ENCODE data around the gene SUSD5. TPM values are rescaled to one million over a fixed set of nuclear protein-coding genes. Genes with fewer than 3 reads are reported as not detected.
"Not testable (repeated sequence)": the region's sequence is repeated elsewhere in the genome, so short reads cannot be mapped to it uniquely, and the experiment has no call there.

The SUSD5 gene
- total RNA-seq, 4 donors from 2014 or later, result 2.6 to 11.8 (median 6.9) TPM

DNA sequence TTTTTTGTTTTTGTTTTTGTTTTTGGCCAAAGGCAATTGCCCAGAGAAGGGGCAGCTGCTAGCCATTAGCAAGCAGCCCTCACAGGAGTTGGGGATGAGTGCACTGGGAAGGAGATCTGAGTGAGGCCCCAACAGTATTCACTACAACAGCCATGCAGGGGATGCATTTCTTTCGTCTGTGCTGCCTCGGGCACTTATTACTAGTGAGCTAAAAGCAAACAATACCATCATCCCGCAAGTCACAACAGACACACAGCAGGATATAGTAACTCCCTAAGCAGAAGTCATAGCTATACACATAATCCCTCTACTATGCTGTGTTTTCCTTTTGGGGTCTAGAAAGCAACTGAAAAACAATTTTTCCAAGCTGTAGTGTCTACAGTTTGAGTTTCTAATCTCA, 77.6 kb downstream of the SUSD5 start:
- Histone ChIP-seq H3K36me3 (no peaks in the 10 kb centered on the region), H3K27ac (no peak overlapping the region), H3K4me1 (no peaks in the 10 kb centered on the region), H3K4me3 (no peak overlapping the region), H3K9me3 (no peaks in the 10 kb centered on the region), H3K27me3 (no peaks in the 10 kb centered on the region)
- DNase-seq, result no peak
- intact Hi-C loops (cut with DNase I; ENCODE audit: low total_unique reads), result no loop called here
- no peak for TF ChIP-seq POLR2A (IDR thresholded peaks at IDR 0.05)
- TF ChIP-seq, protein P1, sequence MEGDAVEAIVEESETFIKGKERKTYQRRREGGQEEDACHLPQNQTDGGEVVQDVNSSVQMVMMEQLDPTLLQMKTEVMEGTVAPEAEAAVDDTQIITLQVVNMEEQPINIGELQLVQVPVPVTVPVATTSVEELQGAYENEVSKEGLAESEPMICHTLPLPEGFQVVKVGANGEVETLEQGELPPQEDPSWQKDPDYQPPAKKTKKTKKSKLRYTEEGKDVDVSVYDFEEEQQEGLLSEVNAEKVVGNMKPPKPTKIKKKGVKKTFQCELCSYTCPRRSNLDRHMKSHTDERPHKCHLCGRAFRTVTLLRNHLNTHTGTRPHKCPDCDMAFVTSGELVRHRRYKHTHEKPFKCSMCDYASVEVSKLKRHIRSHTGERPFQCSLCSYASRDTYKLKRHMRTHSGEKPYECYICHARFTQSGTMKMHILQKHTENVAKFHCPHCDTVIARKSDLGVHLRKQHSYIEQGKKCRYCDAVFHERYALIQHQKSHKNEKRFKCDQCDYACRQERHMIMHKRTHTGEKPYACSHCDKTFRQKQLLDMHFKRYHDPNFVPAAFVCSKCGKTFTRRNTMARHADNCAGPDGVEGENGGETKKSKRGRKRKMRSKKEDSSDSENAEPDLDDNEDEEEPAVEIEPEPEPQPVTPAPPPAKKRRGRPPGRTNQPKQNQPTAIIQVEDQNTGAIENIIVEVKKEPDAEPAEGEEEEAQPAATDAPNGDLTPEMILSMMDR (IDR thresholded peaks at IDR 0.05), result no peak

DNA sequence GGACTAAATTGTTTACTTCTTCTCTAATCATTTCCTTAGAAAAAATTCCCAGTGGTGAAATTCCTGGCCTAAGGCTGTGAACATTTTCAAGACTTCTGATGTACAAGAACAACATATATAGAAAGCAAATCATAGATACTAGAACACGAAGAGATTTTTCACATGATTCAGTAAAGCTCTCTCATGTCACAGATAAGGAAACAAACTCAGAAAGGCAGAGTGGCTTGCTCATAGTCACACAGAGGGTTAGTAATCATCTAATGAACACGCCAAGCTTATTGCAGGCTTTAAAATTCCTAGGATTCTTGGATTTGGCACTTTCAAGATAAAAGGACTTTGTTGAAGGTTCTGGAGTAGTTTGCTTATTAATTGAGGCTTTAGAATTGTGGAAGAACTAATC, 78.6 kb downstream of the SUSD5 start:
- Histone ChIP-seq H3K4me1 (no peaks in the 10 kb centered on the region), H3K36me3 (no peaks in the 10 kb centered on the region), H3K27me3 (no peaks in the 10 kb centered on the region), H3K9me3 (no peaks in the 10 kb centered on the region), H3K27ac (no peak overlapping the region), H3K4me3 (no peak overlapping the region)
- intact Hi-C loops (cut with DNase I; ENCODE audit: low total_unique reads), result no loop called here
- TF ChIP-seq, protein P1 (IDR thresholded peaks at IDR 0.05), result no peak
- no peak for TF ChIP-seq POLR2A (IDR thresholded peaks at IDR 0.05)
- DNase-seq, result no peak

DNA sequence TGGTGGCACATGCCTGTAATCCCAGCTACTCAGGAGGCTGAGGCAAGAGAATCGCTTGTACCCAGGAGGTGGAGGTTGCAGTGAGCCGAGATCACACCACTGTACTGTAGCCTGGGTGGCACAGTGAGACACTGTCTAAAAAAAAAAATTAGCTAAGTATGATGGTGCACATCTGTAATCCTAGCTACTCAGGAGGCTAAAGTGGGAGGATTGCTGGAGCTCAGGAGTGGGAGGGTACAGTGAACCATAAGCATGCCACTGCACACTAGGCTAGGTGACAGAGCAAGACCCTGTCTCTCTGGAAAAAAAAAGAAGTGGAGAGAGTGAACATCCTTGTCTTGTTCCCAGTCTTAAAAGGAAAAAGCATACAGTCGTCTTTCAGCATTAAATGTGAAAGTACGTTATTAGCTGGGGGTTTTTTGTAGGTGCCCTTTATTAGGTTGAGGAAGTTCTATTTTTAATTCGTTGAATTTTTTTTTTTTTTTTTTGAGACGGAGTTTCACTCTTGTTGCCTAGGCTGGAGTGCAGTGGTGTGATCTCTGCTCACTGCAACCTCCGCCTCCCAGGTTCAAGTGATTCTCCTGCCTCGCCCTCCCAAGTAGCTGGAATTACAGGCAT, 79.5 kb downstream of the SUSD5 start:
- H3K9me3 ChIP-seq; H3K27me3 ChIP-seq; intact Hi-C loops (cut with DNase I; ENCODE audit: low total_unique reads); H3K4me1 ChIP-seq; H3K27ac ChIP-seq; DNase-seq; H3K4me3 ChIP-seq; H3K36me3 ChIP-seq: not testable (repeated sequence)

DNA sequence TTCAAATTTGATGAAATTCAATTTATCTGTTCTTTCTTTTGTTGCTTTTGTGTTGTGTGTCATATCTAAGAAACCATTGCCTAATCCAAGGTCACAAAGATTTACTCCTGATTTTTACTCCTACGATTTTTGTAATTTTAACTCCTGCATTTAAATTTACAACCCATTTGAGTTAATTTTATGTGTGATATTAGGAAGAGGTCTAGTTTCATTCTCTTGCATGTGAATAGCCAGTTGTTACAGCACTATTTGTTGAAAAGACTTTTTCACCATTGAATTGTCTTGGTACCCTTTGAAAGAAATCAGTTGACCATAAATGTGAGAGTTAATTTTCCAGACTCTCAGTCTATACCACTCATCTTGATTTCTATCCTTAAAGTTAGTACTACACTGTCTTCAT, 80.9 kb downstream of the SUSD5 start:
- no peaks in the 10 kb centered on the region for H3K4me1 ChIP-seq
- no peak for TF ChIP-seq POLR2A (IDR thresholded peaks at IDR 0.05)
- no peaks in the 10 kb centered on the region for H3K9me3 ChIP-seq
- H3K27me3 ChIP-seq, result no peaks in the 10 kb centered on the region
- intact Hi-C loops (cut with DNase I; ENCODE audit: low total_unique reads), result no loop called here
- H3K36me3 ChIP-seq, result no peaks in the 10 kb centered on the region
- no peak overlapping the region for H3K4me3 ChIP-seq
- H3K27ac ChIP-seq, result no peak overlapping the region
- DNase-seq, result no peak

DNA sequence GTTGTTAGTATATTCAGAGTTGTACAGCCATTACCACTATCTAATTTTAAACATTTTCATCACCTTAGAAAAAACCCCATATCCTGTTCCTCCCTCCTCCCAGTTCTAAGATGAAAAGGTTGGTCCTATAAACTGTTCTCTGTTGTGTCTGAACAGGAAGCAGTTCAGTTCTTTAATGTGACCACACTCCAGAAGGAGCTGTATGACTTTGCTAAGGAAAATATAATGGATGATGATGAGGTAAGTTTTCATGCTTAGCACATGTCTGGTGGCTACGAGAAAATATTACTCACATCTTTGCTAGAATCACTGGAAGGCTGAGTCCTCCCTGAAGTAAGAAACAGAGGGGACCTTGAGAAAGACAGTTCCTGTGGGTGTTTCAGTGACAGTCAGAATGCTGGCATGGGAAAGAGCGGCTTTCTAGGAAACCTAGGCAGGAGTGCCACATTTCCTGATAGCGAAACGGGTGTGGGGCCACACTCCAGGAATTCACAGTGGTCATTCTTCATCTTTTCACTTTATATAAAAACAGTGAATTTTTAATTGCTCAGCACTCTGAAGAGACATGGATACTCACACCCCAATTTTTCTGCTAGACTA, 84.5 kb downstream of the SUSD5 start:
- TF ChIP-seq, protein P1 (IDR thresholded peaks at IDR 0.05), result no peak
- no peak for TF ChIP-seq POLR2A (IDR thresholded peaks at IDR 0.05)
- intact Hi-C loops (cut with DNase I; ENCODE audit: low total_unique reads), result no loop called here
- Histone ChIP-seq H3K4me1 (no peaks in the 10 kb centered on the region), H3K27me3 (no peaks in the 10 kb centered on the region), H3K27ac (no peak overlapping the region), H3K36me3 (no peaks in the 10 kb centered on the region), H3K4me3 (no peak overlapping the region), H3K9me3 (no peaks in the 10 kb centered on the region)
- no peak for DNase-seq

DNA sequence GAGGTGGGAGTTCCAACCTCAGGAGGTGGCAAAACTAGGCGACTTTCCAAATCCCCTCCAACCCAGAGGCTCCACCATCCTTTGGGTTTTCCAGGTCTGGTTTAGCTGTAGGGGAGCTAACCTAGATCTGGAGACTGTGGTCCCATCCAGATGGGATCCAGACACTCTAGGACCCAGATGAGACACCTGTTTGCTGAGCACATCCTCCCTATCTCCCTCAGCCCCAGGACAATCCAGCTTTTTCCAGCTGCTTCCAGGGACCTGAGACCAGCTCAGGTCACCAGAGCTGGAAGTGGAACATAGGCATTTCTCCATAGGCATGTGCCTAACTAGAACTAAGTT, 86.6 kb downstream of the SUSD5 start:
- no peak for DNase-seq
- H3K4me3 ChIP-seq, result no peak overlapping the region
- no peak overlapping the region for H3K27ac ChIP-seq
- TF ChIP-seq POLR2A (IDR thresholded peaks at IDR 0.05), result no peak
- TF ChIP-seq, protein P1 (IDR thresholded peaks at IDR 0.05), result no peak
- H3K4me1 ChIP-seq, result no peaks in the 10 kb centered on the region
- H3K36me3 ChIP-seq, result no peaks in the 10 kb centered on the region
- intact Hi-C loops (cut with DNase I; ENCODE audit: low total_unique reads), result no loop called here
- H3K27me3 ChIP-seq, result no peaks in the 10 kb centered on the region
- no peaks in the 10 kb centered on the region for H3K9me3 ChIP-seq

All from uterus (tissue), 4 donors.